Measurements from ENCODE around the gene PSTPIP2.

DNA sequence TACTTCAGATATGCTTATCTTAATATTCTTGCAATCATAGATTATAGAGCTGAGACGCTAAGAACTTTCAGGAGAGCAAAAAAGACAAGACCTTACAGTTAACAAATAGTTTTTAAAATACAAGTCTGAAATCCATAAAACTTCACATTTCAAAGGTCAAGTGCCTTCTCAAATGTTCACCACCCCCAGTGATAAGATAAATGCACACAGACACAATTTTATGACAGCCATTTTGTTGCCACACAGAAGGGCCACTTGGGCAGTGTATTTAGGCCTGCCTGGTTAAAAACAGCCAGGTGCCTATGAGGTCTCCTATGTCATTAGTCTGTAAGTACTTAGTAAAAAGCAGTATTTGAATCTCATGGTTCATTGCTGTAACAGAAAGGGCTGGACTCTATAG lies 8.1 kb upstream of the PSTPIP2 start:
- no peak for TF ChIP-seq POLR2A (IDR thresholded peaks at IDR 0.05; ENCODE audit: low read depth, low read length)
- TF ChIP-seq, protein P1, sequence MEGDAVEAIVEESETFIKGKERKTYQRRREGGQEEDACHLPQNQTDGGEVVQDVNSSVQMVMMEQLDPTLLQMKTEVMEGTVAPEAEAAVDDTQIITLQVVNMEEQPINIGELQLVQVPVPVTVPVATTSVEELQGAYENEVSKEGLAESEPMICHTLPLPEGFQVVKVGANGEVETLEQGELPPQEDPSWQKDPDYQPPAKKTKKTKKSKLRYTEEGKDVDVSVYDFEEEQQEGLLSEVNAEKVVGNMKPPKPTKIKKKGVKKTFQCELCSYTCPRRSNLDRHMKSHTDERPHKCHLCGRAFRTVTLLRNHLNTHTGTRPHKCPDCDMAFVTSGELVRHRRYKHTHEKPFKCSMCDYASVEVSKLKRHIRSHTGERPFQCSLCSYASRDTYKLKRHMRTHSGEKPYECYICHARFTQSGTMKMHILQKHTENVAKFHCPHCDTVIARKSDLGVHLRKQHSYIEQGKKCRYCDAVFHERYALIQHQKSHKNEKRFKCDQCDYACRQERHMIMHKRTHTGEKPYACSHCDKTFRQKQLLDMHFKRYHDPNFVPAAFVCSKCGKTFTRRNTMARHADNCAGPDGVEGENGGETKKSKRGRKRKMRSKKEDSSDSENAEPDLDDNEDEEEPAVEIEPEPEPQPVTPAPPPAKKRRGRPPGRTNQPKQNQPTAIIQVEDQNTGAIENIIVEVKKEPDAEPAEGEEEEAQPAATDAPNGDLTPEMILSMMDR (conservative IDR thresholded peaks at IDR 0.05; ENCODE audit: low read depth, low read length), result no peak
- TF ChIP-seq FOS (IDR thresholded peaks at IDR 0.05; ENCODE audit: low read depth, low read length), result no peak
- TF ChIP-seq, protein P2, sequence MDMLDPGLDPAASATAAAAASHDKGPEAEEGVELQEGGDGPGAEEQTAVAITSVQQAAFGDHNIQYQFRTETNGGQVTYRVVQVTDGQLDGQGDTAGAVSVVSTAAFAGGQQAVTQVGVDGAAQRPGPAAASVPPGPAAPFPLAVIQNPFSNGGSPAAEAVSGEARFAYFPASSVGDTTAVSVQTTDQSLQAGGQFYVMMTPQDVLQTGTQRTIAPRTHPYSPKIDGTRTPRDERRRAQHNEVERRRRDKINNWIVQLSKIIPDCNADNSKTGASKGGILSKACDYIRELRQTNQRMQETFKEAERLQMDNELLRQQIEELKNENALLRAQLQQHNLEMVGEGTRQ (IDR thresholded peaks at IDR 0.05; ENCODE audit: low read depth, low read length), result no peak
- TF ChIP-seq MAZ (IDR thresholded peaks at IDR 0.05; ENCODE audit: borderline replicate concordance, low read depth, low read length), result no peak

Measured in IMR-90 (cell line).